Nephron (organoid): Measurements from ENCODE around the gene GIGYF2.

ENCODE experiments used
- H3K27ac Mint-ChIP-seq, 3 experiments: 2 replicates each; pipeline ENCODE4 v1.8.0; 2020; ENCODE audit warnings: mixed read lengths in 3 of 3, mild to moderate bottlenecking in 2 of 3, moderate library complexity in 1 of 3
- H3K27me3 Mint-ChIP-seq: 2 replicates; pipeline ENCODE4 v1.8.0; 2021; ENCODE audit warnings: low read depth, mild to moderate bottlenecking, moderate library complexity, mixed read lengths
- H3K36me3 Mint-ChIP-seq: 2 replicates; pipeline ENCODE4 v1.8.0; 2020; ENCODE audit warnings: low read depth, mixed read lengths
- H3K4me1 Mint-ChIP-seq: 2 replicates; pipeline ENCODE4 v1.8.0; 2020; ENCODE audit warnings: mixed read lengths
- H3K4me3 Mint-ChIP-seq, 3 experiments: 2 replicates each; pipeline ENCODE4 v1.8.0; 2020; ENCODE audit warnings: mild to moderate bottlenecking in 3 of 3, mixed read lengths in 3 of 3, moderate library complexity in 2 of 3
- H3K9me3 Mint-ChIP-seq: 2 replicates; pipeline ENCODE4 v1.8.0; 2020; ENCODE audit warnings: mixed read lengths
- CTCF ChIP-seq, 3 experiments: fragments of 200-600 bp; sonication (generic); IDR thresholded peaks; one replicate each; pipeline ENCODE4 v1.5.0; 2021; ENCODE audit warnings: antibody characterized with exemption in 3 of 3; ENCODE audit not compliant: unreplicated experiment in 3 of 3

GIGYF2 gene

GRCh38 chr2:232865165-232865564 lies 168.0 kb downstream of the GIGYF2 start:
- Mint-ChIP-seq H3K36me3 (peaks cover 12% of the 10 kb centered on the region), H3K4me1 (no peaks in the 10 kb centered on the region), H3K27ac (no peak overlapping the region), H3K4me3 (no peak overlapping the region), H3K9me3 (no peaks in the 10 kb centered on the region), H3K27me3 (peaks cover 1% of the 10 kb centered on the region)
- TF ChIP-seq CTCF (IDR thresholded peaks at IDR 0.05; ENCODE audit: unreplicated experiment in 3 of 3) = no peak

GRCh38 chr2:232866104-232866503 lies 169.0 kb downstream of the GIGYF2 start:
- Mint-ChIP-seq H3K9me3 (no peaks in the 10 kb centered on the region), H3K27ac (no peak overlapping the region), H3K4me3 (no peak overlapping the region), H3K36me3 (peaks cover 4% of the 10 kb centered on the region), H3K27me3 (peaks cover 4% of the 10 kb centered on the region), H3K4me1 (no peaks in the 10 kb centered on the region)
- TF ChIP-seq CTCF (IDR thresholded peaks at IDR 0.05; ENCODE audit: unreplicated experiment in 3 of 3) = no peak

- Mint-ChIP-seq H3K9me3 (no peaks in the 10 kb centered on the region), H3K4me1 (no peaks in the 10 kb centered on the region), H3K4me3 (no peak overlapping the region), H3K36me3 (no peaks in the 10 kb centered on the region), H3K27ac (no peak overlapping the region), H3K27me3 (peaks cover 5% of the 10 kb centered on the region)
- no peak for TF ChIP-seq CTCF (IDR thresholded peaks at IDR 0.05; ENCODE audit: unreplicated experiment in 3 of 3)
Observed at GRCh38 chr2:232869138-232870017, 172.2 kb downstream of the GIGYF2 start.

- TF ChIP-seq CTCF (IDR thresholded peaks at IDR 0.05; ENCODE audit: unreplicated experiment in 3 of 3) = no peak
- Mint-ChIP-seq H3K4me3 (no peak within 1 kb of the TSS), H3K27me3 (peaks cover 13% of the 10 kb centered on the region), H3K9me3 (no peaks in the 10 kb centered on the region), H3K27ac (no peak within 1 kb of the TSS), H3K36me3 (no peaks in the 10 kb centered on the region), H3K4me1 (no peaks in the 10 kb centered on the region)
Observed at GRCh38 chr2:232870018-232870765, 173.1 kb downstream of the GIGYF2 start, which contains the start of gene SNORC. Gene SNORC (plus strand): TSS chr2:232870264. CDS start chr2:232870342, 78 bp downstream.

- no peaks in the 10 kb centered on the region for H3K9me3 Mint-ChIP-seq
- no peak for TF ChIP-seq CTCF (IDR thresholded peaks at IDR 0.05; ENCODE audit: unreplicated experiment in 3 of 3)
- no peak overlapping the region for H3K4me3 Mint-ChIP-seq
- H3K4me1 Mint-ChIP-seq = no peaks in the 10 kb centered on the region
- no peak overlapping the region for H3K27ac Mint-ChIP-seq
- peaks cover 19% of the 10 kb centered on the region for H3K27me3 Mint-ChIP-seq
- no peaks in the 10 kb centered on the region for H3K36me3 Mint-ChIP-seq
Observed at GRCh38 chr2:232870766-232871371, 173.7 kb downstream of the GIGYF2 start.
